Lung (tissue), 12 donors: ENCODE data around the gene ARHGEF18. TPM values are rescaled to one million over a fixed set of nuclear protein-coding genes. Genes with fewer than 3 reads are reported as not detected.

Source experiments
- ATAC-seq: fragments of 200-7000 bp; cut with Tn5 transposase; one replicate; pipeline ENCODE4 v1.9.1; 2020; ENCODE audit warnings: moderate number of reproducible peaks; ENCODE audit not compliant: insufficient read depth, low FRiP score
- DNase-seq, 3 donors: peaks; one replicate each; pipeline ENCODE4 v3.0.0-alpha.2; 2013 to 2017
- H3K27ac ChIP-seq, 2 donors: one replicate each; pipeline ENCODE4 v1.5.1; 2013; ENCODE audit warnings: mild to moderate bottlenecking in 2 of 2, moderate library complexity in 2 of 2, control low read depth in 1 of 2, inconsistent platforms in 1 of 2, low read depth in 1 of 2, low read length in 1 of 2
- H3K27me3 ChIP-seq, 3 donors: one replicate each; pipeline ENCODE4 v1.5.1; 2013; ENCODE audit warnings: low read length in 2 of 3; ENCODE audit not compliant: control insufficient read depth in 3 of 3, insufficient read depth in 3 of 3
- H3K36me3 ChIP-seq, 4 donors: one replicate each; pipeline ENCODE4 v1.5.1; 2013; ENCODE audit warnings: low read length in 4 of 4, mild to moderate bottlenecking in 1 of 4, moderate library complexity in 1 of 4; ENCODE audit not compliant: control insufficient read depth in 4 of 4, insufficient read depth in 4 of 4
- H3K4me1 ChIP-seq, 5 donors: one replicate each; pipeline ENCODE4 v1.5.1; 2013; ENCODE audit warnings: low read length in 5 of 5, mild to moderate bottlenecking in 2 of 5, moderate library complexity in 1 of 5; ENCODE audit not compliant: control insufficient read depth in 5 of 5, insufficient read depth in 5 of 5
- H3K4me3 ChIP-seq: one replicate; pipeline ENCODE4 v1.5.1; 2013; ENCODE audit warnings: mild to moderate bottlenecking, control low read depth, moderate library complexity
- H3K9ac ChIP-seq, 2 donors: one replicate each; pipeline ENCODE4 v1.5.1; 2013; ENCODE audit warnings: low read length in 2 of 2, control low read depth in 1 of 2; ENCODE audit not compliant: insufficient read depth in 1 of 2
- H3K9me3 ChIP-seq, 4 donors: one replicate each; pipeline ENCODE4 v1.5.1; 2013; ENCODE audit warnings: low read length in 3 of 4, mild to moderate bottlenecking in 1 of 4, moderate library complexity in 1 of 4; ENCODE audit not compliant: control insufficient read depth in 4 of 4, insufficient read depth in 3 of 4
- WGBS, 2 donors: extraction: QIAGEN DNeasy Blood & Tissue Kit; methylation state at CpG; one replicate each; pipeline ENCODE4 v1.1.7; 2013; 5-methylcytosine and 5-hydroxymethylcytosine counted together
- polyA plus RNA-seq, 2 donors: library from polyadenylated mRNA; stranded (reverse); fragments of 200-250 nt; gene quantifications; one replicate each; pipeline ENCODE4 v1.2.1, GENCODE V29; 2013
- total RNA-seq, 2 donors: library from RNA; depleted of rRNA in 1 of 2; stranded (reverse); fragments of >200 nt in 1 of 2; gene quantifications; one replicate each; pipeline ENCODE4 v1.2.1, GENCODE V29; 2014 to 2021
- TF ChIP-seq, protein P1 (sequence below): IDR thresholded peaks from 2 replicates; pipeline ENCODE4 v1.5.1; 2012; ENCODE audit warnings: mild to moderate bottlenecking; ENCODE audit errors: control extremely low read depth, extremely low read depth
- donor health status: control.
- donor health status: control.
- donor health status: Bipolar disorder and iron deficiency.
- donor health status: healthy.
- donor health status: DM: yes; HTN: yes; CAD: no.

Gene ARHGEF18
- total and polyA plus RNA-seq, 4 donors: 22.8 to 55.6 (median 35.5) TPM

DNA sequence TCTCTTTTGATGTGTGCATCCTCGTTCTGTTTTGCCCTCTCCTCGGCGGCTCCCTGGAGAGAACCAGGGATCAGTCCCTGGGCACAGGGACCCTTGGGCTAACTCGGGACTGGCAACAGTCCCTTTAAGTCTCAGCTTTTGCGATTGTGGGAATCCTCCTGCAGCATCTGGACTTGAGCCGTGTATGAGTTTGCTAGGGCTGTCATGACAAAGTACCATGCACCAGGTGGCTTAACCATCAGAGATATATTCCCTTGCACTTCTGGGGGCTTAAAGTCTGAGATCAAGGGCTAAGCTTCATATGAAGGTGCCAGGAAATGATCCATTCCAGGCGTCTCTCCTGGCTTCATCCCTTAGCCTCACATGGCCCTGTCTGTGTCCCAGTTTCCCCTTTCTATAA is 34.5 kb downstream of the ARHGEF18 start:
- H3K4me1 ChIP-seq: peaks cover 0 to 5% (median 0%) of the 10 kb centered on the region in 5 donors
- peaks cover 0 to 5% (median 1%) of the 10 kb centered on the region in 4 donors for H3K36me3 ChIP-seq
- no peak overlapping the region for H3K4me3 ChIP-seq
- H3K9ac ChIP-seq: no peak overlapping the region
- H3K27ac ChIP-seq: no peak overlapping the region
- TF ChIP-seq, protein P1, sequence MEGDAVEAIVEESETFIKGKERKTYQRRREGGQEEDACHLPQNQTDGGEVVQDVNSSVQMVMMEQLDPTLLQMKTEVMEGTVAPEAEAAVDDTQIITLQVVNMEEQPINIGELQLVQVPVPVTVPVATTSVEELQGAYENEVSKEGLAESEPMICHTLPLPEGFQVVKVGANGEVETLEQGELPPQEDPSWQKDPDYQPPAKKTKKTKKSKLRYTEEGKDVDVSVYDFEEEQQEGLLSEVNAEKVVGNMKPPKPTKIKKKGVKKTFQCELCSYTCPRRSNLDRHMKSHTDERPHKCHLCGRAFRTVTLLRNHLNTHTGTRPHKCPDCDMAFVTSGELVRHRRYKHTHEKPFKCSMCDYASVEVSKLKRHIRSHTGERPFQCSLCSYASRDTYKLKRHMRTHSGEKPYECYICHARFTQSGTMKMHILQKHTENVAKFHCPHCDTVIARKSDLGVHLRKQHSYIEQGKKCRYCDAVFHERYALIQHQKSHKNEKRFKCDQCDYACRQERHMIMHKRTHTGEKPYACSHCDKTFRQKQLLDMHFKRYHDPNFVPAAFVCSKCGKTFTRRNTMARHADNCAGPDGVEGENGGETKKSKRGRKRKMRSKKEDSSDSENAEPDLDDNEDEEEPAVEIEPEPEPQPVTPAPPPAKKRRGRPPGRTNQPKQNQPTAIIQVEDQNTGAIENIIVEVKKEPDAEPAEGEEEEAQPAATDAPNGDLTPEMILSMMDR: no peak
- DNase-seq (no peak), ATAC-seq (no peak)
- H3K9me3 ChIP-seq: peaks cover 0 to 2% (median 0%) of the 10 kb centered on the region in 4 donors
- H3K27me3 ChIP-seq: no peaks in the 10 kb centered on the region
- 85 to 91% methylated on average over 7 of the region's 7 CpGs for WGBS, 2 donors

DNA sequence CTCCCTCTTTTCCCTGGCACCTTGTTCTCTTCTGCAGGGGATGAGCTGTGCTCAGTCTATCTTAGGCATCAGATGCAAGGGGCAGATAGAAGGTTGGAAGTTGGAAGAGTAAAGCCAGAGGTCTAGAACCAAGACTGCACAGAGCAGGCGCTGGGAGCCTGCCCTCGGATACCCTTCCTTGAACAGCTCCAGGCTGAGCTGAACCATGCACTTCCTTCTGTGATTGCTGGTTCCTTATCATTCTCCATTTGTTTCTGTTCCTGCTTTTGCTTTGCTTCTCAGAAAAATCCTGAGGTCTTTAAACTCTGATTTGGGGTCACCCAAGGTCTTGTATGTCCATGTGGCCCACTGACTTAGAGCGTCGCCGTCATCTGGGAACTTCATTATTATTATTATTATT is 36.3 kb downstream of the ARHGEF18 start:
- Histone ChIP-seq H3K9me3 (peaks cover 0 to 2% (median 0%) of the 10 kb centered on the region in 4 donors), H3K4me1 (peaks cover 0 to 5% (median 0%) of the 10 kb centered on the region in 5 donors), H3K36me3 (peaks cover 0 to 5% (median 2%) of the 10 kb centered on the region in 4 donors), H3K27me3 (no peaks in the 10 kb centered on the region), H3K27ac (no peak overlapping the region), H3K9ac (no peak overlapping the region), H3K4me3 (no peak overlapping the region)
- DNase-seq (no peak), ATAC-seq (no peak)
- 81 to 90% methylated on average over 5 of the region's 5 CpGs for WGBS, 2 donors
- TF ChIP-seq, protein P1: no peak

DNA sequence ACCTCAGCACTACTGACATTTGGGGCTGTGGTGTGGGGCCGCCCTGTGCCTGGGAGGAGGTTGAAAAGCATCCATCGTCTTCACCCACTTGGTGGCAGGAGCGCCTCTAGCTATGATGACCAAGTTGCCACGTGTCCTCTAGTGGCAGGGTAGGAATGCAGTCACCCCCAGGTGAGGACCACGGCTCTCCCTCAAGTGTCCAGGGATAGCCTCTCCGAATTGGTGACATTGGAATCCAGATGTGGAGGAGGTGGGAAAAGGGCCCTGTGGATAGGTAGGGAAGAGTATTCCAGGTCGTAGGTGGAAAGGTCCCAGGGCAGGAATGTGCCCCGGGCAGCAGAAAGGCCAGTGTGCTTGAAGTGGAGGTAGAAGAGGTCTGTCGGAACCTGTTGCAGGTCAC is 37.6 kb downstream of the ARHGEF18 start:
- H3K27ac ChIP-seq: no peak overlapping the region
- peaks cover 0 to 6% (median 2%) of the 10 kb centered on the region in 4 donors for H3K36me3 ChIP-seq
- H3K4me3 ChIP-seq: no peak overlapping the region
- peaks cover 0 to 2% (median 0%) of the 10 kb centered on the region in 4 donors for H3K9me3 ChIP-seq
- 53 to 74% methylated on average over 9 of the region's 9 CpGs for WGBS, 2 donors
- ATAC-seq (no peak), DNase-seq (no peak)
- H3K9ac ChIP-seq: no peak overlapping the region
- TF ChIP-seq, protein P1: no peak
- H3K27me3 ChIP-seq: no peaks in the 10 kb centered on the region
- H3K4me1 ChIP-seq: peaks cover 0 to 5% (median 0%) of the 10 kb centered on the region in 5 donors

DNA sequence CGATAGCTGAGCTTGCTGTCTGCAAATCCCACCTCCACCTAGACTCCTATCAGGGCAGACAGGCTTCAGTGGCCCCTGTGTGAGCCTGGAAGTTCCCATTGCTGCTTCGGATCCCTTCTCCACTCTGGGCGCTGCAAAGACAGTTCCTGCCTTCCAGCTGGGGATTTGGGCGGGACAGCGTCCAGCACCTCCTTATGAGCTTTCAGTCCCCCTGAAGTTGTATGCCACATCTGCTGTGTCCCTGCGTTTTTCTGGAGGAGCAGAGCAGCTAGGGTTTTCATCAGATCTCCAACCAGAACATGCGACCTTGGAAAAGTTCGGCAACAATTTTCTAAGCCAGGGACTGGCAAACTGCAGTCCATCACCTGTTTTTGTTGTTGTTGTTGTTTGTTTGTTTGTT is 38.0 kb downstream of the ARHGEF18 start:
- peaks cover 0 to 2% (median 0%) of the 10 kb centered on the region in 4 donors for H3K9me3 ChIP-seq
- peaks cover 0 to 5% (median 0%) of the 10 kb centered on the region in 5 donors for H3K4me1 ChIP-seq
- no peak overlapping the region for H3K27ac ChIP-seq
- TF ChIP-seq, protein P1: no peak
- H3K36me3 ChIP-seq: peaks cover 0 to 6% (median 2%) of the 10 kb centered on the region in 4 donors
- H3K4me3 ChIP-seq: no peak overlapping the region
- 88 to 94% methylated on average over 8 of the region's 8 CpGs for WGBS, 2 donors
- DNase-seq: no peak
- no peak overlapping the region for H3K9ac ChIP-seq
- no peaks in the 10 kb centered on the region for H3K27me3 ChIP-seq
- ATAC-seq: no peak
